ENCODE measurements around the gene VSX2. TPM values are rescaled to one million over a fixed set of nuclear protein-coding genes. Genes with fewer than 3 reads are reported as not detected.

Gene VSX2
- total RNA-seq, 2 donors from 2014 or later = not detected

GRCh38 chr14:74289801-74290200 is 50.6 kb downstream of the VSX2 start:
- Histone ChIP-seq H3K27ac (no peak overlapping the region), H3K9me3 (no peaks in the 10 kb centered on the region), H3K36me3 (peaks cover 7 to 13% of the 10 kb centered on the region in 2 donors), H3K27me3 (replicated peaks; ENCODE audit: insufficient read depth) (no peaks in the 10 kb centered on the region), H3K4me1 (replicated peaks) (no peaks in the 10 kb centered on the region), H3K4me3 (no peak overlapping the region)
- intact Hi-C loops (cut with DNase I) = no loop called here
- no peak for TF ChIP-seq POLR2A (IDR thresholded peaks at IDR 0.05)
- no peak for TF ChIP-seq POLR2AphosphoS5 (IDR thresholded peaks at IDR 0.05)
- TF ChIP-seq CTCF (IDR thresholded peaks at IDR 0.05) = no peak
- DNase-seq (ENCODE audit: low spot score) = no peak
- WGBS = 78% methylated on average over 5 of the region's 5 CpGs

- TF ChIP-seq CTCF (IDR thresholded peaks at IDR 0.05) = no peak
- no peak for TF ChIP-seq POLR2AphosphoS5 (IDR thresholded peaks at IDR 0.05)
- no peak for TF ChIP-seq POLR2A (IDR thresholded peaks at IDR 0.05)
- H3K27me3 ChIP-seq (replicated peaks; ENCODE audit: insufficient read depth) = no peaks in the 10 kb centered on the region
- no peak overlapping the region for H3K4me3 ChIP-seq
- DNase-seq (ENCODE audit: low spot score) = no peak
- no peaks in the 10 kb centered on the region for H3K9me3 ChIP-seq
- peaks cover 7 to 13% of the 10 kb centered on the region in 2 donors for H3K36me3 ChIP-seq
- no peak overlapping the region for H3K27ac ChIP-seq
- no peaks in the 10 kb centered on the region for H3K4me1 ChIP-seq (replicated peaks)
- intact Hi-C loops (cut with DNase I) = no loop called here
- WGBS = 72% methylated on average over 7 of the region's 7 CpGs
Observed at GRCh38 chr14:74290415-74290814, 51.2 kb downstream of the VSX2 start.

- no peaks in the 10 kb centered on the region for H3K27me3 ChIP-seq (replicated peaks; ENCODE audit: insufficient read depth)
- H3K36me3 ChIP-seq = peaks cover 0 to 6% of the 10 kb centered on the region in 2 donors
- WGBS = 94% methylated on average over 11 of the region's 11 CpGs
- no peak for TF ChIP-seq POLR2A (IDR thresholded peaks at IDR 0.05)
- no peak for TF ChIP-seq CTCF (IDR thresholded peaks at IDR 0.05)
- no peak for TF ChIP-seq POLR2AphosphoS5 (IDR thresholded peaks at IDR 0.05)
- no peaks in the 10 kb centered on the region for H3K4me1 ChIP-seq (replicated peaks)
- intact Hi-C loops (cut with DNase I) = no loop called here
- H3K9me3 ChIP-seq = no peaks in the 10 kb centered on the region
- DNase-seq (ENCODE audit: low spot score) = no peak
- H3K4me3 ChIP-seq = no peak overlapping the region
- H3K27ac ChIP-seq = no peak overlapping the region
Observed at GRCh38 chr14:74292061-74292460, 52.8 kb downstream of the VSX2 start.

GRCh38 chr14:74293606-74294005 is 54.4 kb downstream of the VSX2 start:
- intact Hi-C loops (cut with DNase I) = no loop called here
- 91% methylated on average over 2 of the region's 2 CpGs for WGBS
- Histone ChIP-seq H3K4me1 (replicated peaks) (no peaks in the 10 kb centered on the region), H3K9me3 (no peaks in the 10 kb centered on the region), H3K27ac (no peak overlapping the region), H3K27me3 (replicated peaks; ENCODE audit: insufficient read depth) (no peaks in the 10 kb centered on the region), H3K4me3 (no peak overlapping the region), H3K36me3 (peaks cover 0 to 6% of the 10 kb centered on the region in 2 donors)
- TF ChIP-seq POLR2A (IDR thresholded peaks at IDR 0.05) (no peak), CTCF (IDR thresholded peaks at IDR 0.05) (no peak), POLR2AphosphoS5 (IDR thresholded peaks at IDR 0.05) (no peak)
- no peak for DNase-seq (ENCODE audit: low spot score)

GRCh38 chr14:74296037-74296467 is 56.8 kb downstream of the VSX2 start:
- H3K4me3 ChIP-seq = no peak overlapping the region
- intact Hi-C loops (cut with DNase I) = no loop called here
- TF ChIP-seq POLR2AphosphoS5 (IDR thresholded peaks at IDR 0.05) (no peak), CTCF (IDR thresholded peaks at IDR 0.05) (no peak), POLR2A (IDR thresholded peaks at IDR 0.05) (no peak)
- peaks cover 0 to 6% of the 10 kb centered on the region in 2 donors for H3K36me3 ChIP-seq
- 86% methylated on average over 9 of the region's 9 CpGs for WGBS
- H3K4me1 ChIP-seq (replicated peaks) = no peaks in the 10 kb centered on the region
- DNase-seq (ENCODE audit: low spot score) = no peak
- H3K27me3 ChIP-seq (replicated peaks; ENCODE audit: insufficient read depth) = no peaks in the 10 kb centered on the region
- no peak overlapping the region for H3K27ac ChIP-seq
- no peaks in the 10 kb centered on the region for H3K9me3 ChIP-seq

All from prostate gland (tissue), 2 donors.